ENCODE results near the gene TUBA3E.
"Not testable (repeated sequence)": the region's sequence is repeated elsewhere in the genome, so short reads cannot be mapped to it uniquely, and the experiment has no call there.

DNA sequence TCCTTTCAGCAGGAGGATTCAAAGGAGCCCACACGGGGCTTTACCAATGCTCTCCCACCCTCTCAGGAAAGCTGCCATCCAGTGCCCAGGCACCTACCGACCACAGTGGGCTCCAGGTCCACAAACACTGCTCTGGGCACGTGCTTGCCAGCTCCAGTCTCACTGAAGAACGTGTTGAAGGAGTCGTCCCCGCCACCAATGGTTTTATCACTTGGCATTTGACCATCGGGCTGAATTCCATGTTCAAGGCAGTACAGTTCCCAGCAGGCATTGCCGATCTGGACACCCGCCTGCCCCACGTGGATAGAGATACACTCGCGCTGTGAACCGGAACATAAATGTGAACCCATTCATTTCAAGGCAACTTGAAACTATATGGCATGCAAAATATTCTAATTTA lies 2.2 kb downstream of the TUBA3E start:
- not testable (repeated sequence) for TF ChIP-seq ZNF660 (CRISPR knock-in tag; IDR thresholded peaks at IDR 0.05; ENCODE audit: borderline replicate concordance, low read depth); MIER3 (CRISPR knock-in tag; IDR thresholded peaks at IDR 0.05; ENCODE audit: borderline replicate concordance); NR3C1 (CRISPR knock-in tag; IDR thresholded peaks at IDR 0.05); BRD4 (CRISPR knock-in tag; IDR thresholded peaks at IDR 0.05); HDAC2 (CRISPR knock-in tag; IDR thresholded peaks at IDR 0.05); ZNF292 (CRISPR knock-in tag; IDR thresholded peaks at IDR 0.05; ENCODE audit: borderline replicate concordance, low read depth); EP300 (IDR thresholded peaks at IDR 0.05; ENCODE audit: low read depth in 2 of 2, low read length in 2 of 2); EP300 (CRISPR knock-in tag; IDR thresholded peaks at IDR 0.05; ENCODE audit: borderline replicate concordance); KDM5A (IDR thresholded peaks at IDR 0.05; ENCODE audit: borderline replicate concordance, low read length); MXD4 (CRISPR knock-in tag; IDR thresholded peaks at IDR 0.05); TAF1 (CRISPR knock-in tag; IDR thresholded peaks at IDR 0.05)
- TF ChIP-seq, protein P1, sequence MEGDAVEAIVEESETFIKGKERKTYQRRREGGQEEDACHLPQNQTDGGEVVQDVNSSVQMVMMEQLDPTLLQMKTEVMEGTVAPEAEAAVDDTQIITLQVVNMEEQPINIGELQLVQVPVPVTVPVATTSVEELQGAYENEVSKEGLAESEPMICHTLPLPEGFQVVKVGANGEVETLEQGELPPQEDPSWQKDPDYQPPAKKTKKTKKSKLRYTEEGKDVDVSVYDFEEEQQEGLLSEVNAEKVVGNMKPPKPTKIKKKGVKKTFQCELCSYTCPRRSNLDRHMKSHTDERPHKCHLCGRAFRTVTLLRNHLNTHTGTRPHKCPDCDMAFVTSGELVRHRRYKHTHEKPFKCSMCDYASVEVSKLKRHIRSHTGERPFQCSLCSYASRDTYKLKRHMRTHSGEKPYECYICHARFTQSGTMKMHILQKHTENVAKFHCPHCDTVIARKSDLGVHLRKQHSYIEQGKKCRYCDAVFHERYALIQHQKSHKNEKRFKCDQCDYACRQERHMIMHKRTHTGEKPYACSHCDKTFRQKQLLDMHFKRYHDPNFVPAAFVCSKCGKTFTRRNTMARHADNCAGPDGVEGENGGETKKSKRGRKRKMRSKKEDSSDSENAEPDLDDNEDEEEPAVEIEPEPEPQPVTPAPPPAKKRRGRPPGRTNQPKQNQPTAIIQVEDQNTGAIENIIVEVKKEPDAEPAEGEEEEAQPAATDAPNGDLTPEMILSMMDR (CRISPR knock-in tag; IDR thresholded peaks at IDR 0.05) = not testable (repeated sequence)
- TF ChIP-seq, protein P2, sequence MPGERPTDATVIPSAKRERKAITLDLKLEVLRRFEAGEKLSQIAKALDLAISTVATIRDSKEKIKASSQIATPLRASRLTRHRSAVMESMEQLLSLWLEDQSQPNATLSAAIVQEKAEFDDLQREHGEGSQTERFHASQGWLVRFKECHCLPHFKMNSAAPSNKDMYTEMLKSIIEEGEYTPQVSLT (CRISPR knock-in tag; IDR thresholded peaks at IDR 0.05; ENCODE audit: borderline replicate concordance, low read depth) = not testable (repeated sequence)

Measured in HepG2 (cell line).